Neutrophil (primary cell): Measurements from ENCODE around the gene SPNS2.

ENCODE experiments used
- H3K27ac ChIP-seq: fragments of 200-600 bp; sonication (generic); 2 replicates; pipeline ENCODE4 v1.5.1; 2016; ENCODE audit warnings: mild to moderate bottlenecking, moderate library complexity
- H3K27me3 ChIP-seq: fragments of 200-600 bp; sonication (generic); 2 replicates; pipeline ENCODE4 v1.6.0; 2016; ENCODE audit warnings: mild to moderate bottlenecking
- H3K36me3 ChIP-seq: fragments of 200-600 bp; sonication (generic); 2 replicates; pipeline ENCODE4 v1.5.1; 2017
- H3K4me1 ChIP-seq, 2 experiments: fragments of 200-600 bp in 1 of 2; sonication (generic) in 1 of 2; 1 replicate in 1 of 2; 2 replicates in 1 of 2; pipeline versions ENCODE4 v1.5.1 to v1.6.1; 2013 to 2016; ENCODE audit warnings: low read depth in 1 of 2, low read length in 1 of 2, mild to moderate bottlenecking in 1 of 2, moderate library complexity in 1 of 2; ENCODE audit not compliant: control insufficient read depth in 1 of 2, insufficient read depth in 1 of 2
- H3K4me3 ChIP-seq, 2 experiments: fragments of 200-600 bp in 1 of 2; sonication (generic) in 1 of 2; 1 replicate in 1 of 2; 2 replicates in 1 of 2; pipeline ENCODE4 v1.5.1; 2013 to 2016; ENCODE audit warnings: low read depth in 1 of 2, low read length in 1 of 2, mild to moderate bottlenecking in 1 of 2, moderate library complexity in 1 of 2
- H3K9me3 ChIP-seq: fragments of 200-600 bp; sonication (generic); 2 replicates; pipeline ENCODE4 v1.5.1; 2016
- CTCF ChIP-seq: fragments of 200-600 bp; sonication (generic); IDR thresholded peaks from 2 replicates; pipeline ENCODE4 v1.5.1; 2016; ENCODE audit warnings: antibody characterized with exemption

SPNS2 gene

GRCh38 chr17:4477255-4477791, 21.4 kb upstream of the SPNS2 start:
- TF ChIP-seq CTCF, result no peak
- H3K4me3 ChIP-seq, result no peak overlapping the region
- H3K9me3 ChIP-seq, result no peaks in the 10 kb centered on the region
- no peak overlapping the region for H3K27ac ChIP-seq
- H3K4me1 ChIP-seq, result peaks cover 18 to 20% of the 10 kb centered on the region in 2 experiments
- H3K27me3 ChIP-seq, result no peaks in the 10 kb centered on the region
- peaks cover 6% of the 10 kb centered on the region for H3K36me3 ChIP-seq

- no peak for TF ChIP-seq CTCF
- H3K27ac ChIP-seq, result no peak overlapping the region
- H3K9me3 ChIP-seq, result no peaks in the 10 kb centered on the region
- peaks cover 26 to 29% of the 10 kb centered on the region in 2 experiments for H3K4me1 ChIP-seq
- H3K27me3 ChIP-seq, result no peaks in the 10 kb centered on the region
- H3K36me3 ChIP-seq, result peaks cover 6% of the 10 kb centered on the region
- H3K4me3 ChIP-seq, result no peak overlapping the region
These were observed 20.3 kb upstream of the SPNS2 start for GRCh38 chr17:4478318-4478830.

GRCh38 chr17:4479340-4479981, 19.2 kb upstream of the SPNS2 start:
- no peak overlapping the region for H3K4me3 ChIP-seq
- no peak for TF ChIP-seq CTCF
- H3K9me3 ChIP-seq, result no peaks in the 10 kb centered on the region
- H3K27me3 ChIP-seq, result no peaks in the 10 kb centered on the region
- H3K4me1 ChIP-seq, result peaks cover 33 to 38% of the 10 kb centered on the region in 2 experiments
- H3K27ac ChIP-seq, result no peak overlapping the region
- peaks cover 2% of the 10 kb centered on the region for H3K36me3 ChIP-seq

GRCh38 chr17:4479982-4480751, 18.5 kb upstream of the SPNS2 start:
- peak overlapping the region in 1 of 2 experiments; percentile 47 for H3K4me3 ChIP-seq
- H3K9me3 ChIP-seq, result no peaks in the 10 kb centered on the region
- H3K27me3 ChIP-seq, result no peaks in the 10 kb centered on the region
- peak overlapping the region; percentile 80 for H3K27ac ChIP-seq
- peaks cover 39 to 43% of the 10 kb centered on the region in 2 experiments for H3K4me1 ChIP-seq
- TF ChIP-seq CTCF, result no peak
- H3K36me3 ChIP-seq, result no peaks in the 10 kb centered on the region

GRCh38 chr17:4480929-4481898, 17.5 kb upstream of the SPNS2 start:
- H3K4me1 ChIP-seq, result peaks cover 49 to 52% of the 10 kb centered on the region in 2 experiments
- H3K9me3 ChIP-seq, result no peaks in the 10 kb centered on the region
- no peaks in the 10 kb centered on the region for H3K36me3 ChIP-seq
- peak overlapping the region; percentile 80 for H3K27ac ChIP-seq
- peak overlapping the region; percentile 39 to 47 for H3K4me3 ChIP-seq
- TF ChIP-seq CTCF, result no peak
- no peaks in the 10 kb centered on the region for H3K27me3 ChIP-seq
